Measurements from ENCODE around the gene SCGB3A1.

SCGB3A1 gene

GRCh38 chr5:180625791-180626660, 34.7 kb upstream of the SCGB3A1 start:
- DNase-seq (ENCODE audit: low read depth), result no peak
- TF ChIP-seq CTCF (IDR thresholded peaks at IDR 0.05; ENCODE audit: low read depth, low read length, missing control alignments), result no peak
- no peak overlapping the region for H3K4me3 ChIP-seq (ENCODE audit: low read depth, low read length)
- in situ Hi-C loops (cut with HindIII; ENCODE audit: low sequenced_read_pairs), result no loop called here

GRCh38 chr5:180625125-180625790, 34.0 kb upstream of the SCGB3A1 start:
- TF ChIP-seq CTCF (IDR thresholded peaks at IDR 0.05; ENCODE audit: low read depth, low read length, missing control alignments), result no peak
- no peak overlapping the region for H3K4me3 ChIP-seq (ENCODE audit: low read depth, low read length)
- in situ Hi-C loops (cut with HindIII; ENCODE audit: low sequenced_read_pairs), result no loop called here
- no peak for DNase-seq (ENCODE audit: low read depth)

DNA sequence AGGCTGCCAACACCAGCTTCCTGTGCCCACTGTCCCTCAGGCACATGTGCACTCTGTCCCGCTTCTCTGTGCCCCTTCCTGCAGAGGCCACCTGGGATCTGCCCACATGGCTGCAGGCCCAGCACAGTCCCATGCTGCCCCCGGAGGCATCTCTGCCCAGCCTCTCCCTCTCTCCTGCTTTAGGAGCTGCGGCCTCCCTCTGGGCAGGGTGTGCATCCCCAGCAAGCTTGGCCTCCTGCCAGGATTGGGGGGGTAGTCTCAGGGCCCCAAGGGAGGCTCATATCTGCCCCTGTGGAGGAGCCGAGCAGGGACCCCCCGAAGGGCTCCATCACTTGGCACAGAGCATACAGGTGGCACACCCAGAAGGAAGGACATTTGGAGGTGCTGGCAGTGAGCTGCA, 33.3 kb upstream of the SCGB3A1 start:
- DNase-seq (ENCODE audit: low read depth), result no peak
- no peak for TF ChIP-seq CTCF (IDR thresholded peaks at IDR 0.05; ENCODE audit: low read depth, low read length, missing control alignments)
- H3K4me3 ChIP-seq (ENCODE audit: low read depth, low read length), result no peak overlapping the region
- in situ Hi-C loops (cut with HindIII; ENCODE audit: low sequenced_read_pairs), result no loop called here

DNA sequence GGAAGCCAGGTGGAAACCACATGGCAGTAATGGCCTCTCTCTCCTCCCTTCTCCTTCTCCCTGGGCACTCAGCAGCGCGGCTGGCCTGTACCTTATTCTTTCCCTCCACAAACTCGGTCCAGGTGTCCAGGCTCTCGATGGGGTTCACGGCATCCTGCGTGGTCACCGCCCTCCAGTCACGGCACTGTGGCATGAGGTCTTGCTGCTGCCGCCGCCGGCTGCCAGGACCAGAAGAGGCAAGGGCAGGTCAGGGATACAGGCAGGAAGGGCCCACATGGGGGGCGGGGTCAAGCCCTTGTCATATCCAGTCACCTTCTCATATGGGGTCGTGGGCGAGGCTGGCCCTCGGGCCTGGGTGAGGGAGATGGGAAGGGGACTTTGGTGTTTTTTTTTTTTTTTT, 32.5 kb upstream of the SCGB3A1 start:
- in situ Hi-C loops (cut with HindIII; ENCODE audit: low sequenced_read_pairs), result no loop called here
- H3K4me3 ChIP-seq (ENCODE audit: low read depth, low read length), result no peak overlapping the region
- TF ChIP-seq CTCF (IDR thresholded peaks at IDR 0.05; ENCODE audit: low read depth, low read length, missing control alignments), result no peak
- no peak for DNase-seq (ENCODE audit: low read depth)

GRCh38 chr5:180623411-180623834, 32.1 kb upstream of the SCGB3A1 start:
- in situ Hi-C loops (cut with HindIII; ENCODE audit: low sequenced_read_pairs), result no loop called here
- H3K4me3 ChIP-seq (ENCODE audit: low read depth, low read length), result no peak overlapping the region
- TF ChIP-seq CTCF (IDR thresholded peaks at IDR 0.05; ENCODE audit: low read depth, low read length, missing control alignments), result no peak
- DNase-seq (ENCODE audit: low read depth), result no peak

- H3K4me3 ChIP-seq (ENCODE audit: low read depth, low read length), result no peak overlapping the region
- no peak for TF ChIP-seq CTCF (IDR thresholded peaks at IDR 0.05; ENCODE audit: low read depth, low read length, missing control alignments)
- in situ Hi-C loops (cut with HindIII; ENCODE audit: low sequenced_read_pairs), result no loop called here
- DNase-seq (ENCODE audit: low read depth), result no peak
Measured at GRCh38 chr5:180622910-180623309, 31.6 kb upstream of the SCGB3A1 start.

Data from astrocyte of the cerebellum (primary cell).